Epithelial cell of proximal tubule (primary cell): ENCODE results near the gene ADAM12. TPM values are rescaled to one million over a fixed set of nuclear protein-coding genes. Genes with fewer than 3 reads are reported as not detected.

Source experiments
- DNase-seq: peaks from one replicate; pipeline ENCODE4 v3.0.0-alpha.2; 2011; ENCODE audit warnings: low read depth
- H3K4me3 ChIP-seq: 2 replicates; pipeline ENCODE4 v1.5.1; 2011; ENCODE audit warnings: low read depth, mild to moderate bottlenecking, low read length
- CTCF ChIP-seq: conservative IDR thresholded peaks from 2 replicates; pipeline ENCODE4 v1.5.1; 2012; ENCODE audit warnings: low read depth, mild to moderate bottlenecking, low read length
- total RNA-seq: library from RNA; depleted of rRNA; stranded (reverse); fragments of >200 nt; gene quantifications from 2 replicates; pipeline ENCODE4 v1.2.3, GENCODE V29; 2015

ADAM12 gene
- total RNA-seq, 1 donor from 2014 or later: 3.2 TPM

- no peak overlapping the region for H3K4me3 ChIP-seq
- no peak for DNase-seq
- TF ChIP-seq CTCF: no peak
These were observed 247.5 kb downstream of the ADAM12 start for GRCh38 chr10:126140746-126141273.

GRCh38 chr10:126137562-126138221 is 250.6 kb downstream of the ADAM12 start:
- no peak for DNase-seq
- no peak for TF ChIP-seq CTCF

GRCh38 chr10:126135941-126136595 is 252.2 kb downstream of the ADAM12 start:
- no peak overlapping the region for H3K4me3 ChIP-seq
- DNase-seq: no peak
- TF ChIP-seq CTCF: no peak

More at GRCh38 chr10:126137562-126138221, 250.6 kb downstream of the ADAM12 start:
- no peak overlapping the region for H3K4me3 ChIP-seq

- no peak overlapping the region for H3K4me3 ChIP-seq
- peak; percentile 52 for TF ChIP-seq CTCF
- no peak for DNase-seq
These were observed 253.1 kb downstream of the ADAM12 start for GRCh38 chr10:126135177-126135576.

GRCh38 chr10:126133906-126134656 is 254.2 kb downstream of the ADAM12 start:
- DNase-seq: no peak
- no peak overlapping the region for H3K4me3 ChIP-seq
- TF ChIP-seq CTCF: no peak

- no peak for TF ChIP-seq CTCF
- no peak for DNase-seq
- no peak overlapping the region for H3K4me3 ChIP-seq
These were observed 255.1 kb downstream of the ADAM12 start for GRCh38 chr10:126133082-126133620.
